AG09319 (cell line): ENCODE measurements around the gene SCLT1.

Experiments
- DNase-seq: peaks from one replicate; pipeline ENCODE4 v3.0.0-alpha.2; 2010; ENCODE audit warnings: low read depth; ENCODE audit errors: extremely low read depth
- CTCF ChIP-seq: IDR thresholded peaks from 2 replicates; pipeline ENCODE4 v1.5.1; 2011; ENCODE audit warnings: low read depth, mild to moderate bottlenecking, inconsistent platforms, low read length, moderate library complexity

Gene SCLT1

DNA sequence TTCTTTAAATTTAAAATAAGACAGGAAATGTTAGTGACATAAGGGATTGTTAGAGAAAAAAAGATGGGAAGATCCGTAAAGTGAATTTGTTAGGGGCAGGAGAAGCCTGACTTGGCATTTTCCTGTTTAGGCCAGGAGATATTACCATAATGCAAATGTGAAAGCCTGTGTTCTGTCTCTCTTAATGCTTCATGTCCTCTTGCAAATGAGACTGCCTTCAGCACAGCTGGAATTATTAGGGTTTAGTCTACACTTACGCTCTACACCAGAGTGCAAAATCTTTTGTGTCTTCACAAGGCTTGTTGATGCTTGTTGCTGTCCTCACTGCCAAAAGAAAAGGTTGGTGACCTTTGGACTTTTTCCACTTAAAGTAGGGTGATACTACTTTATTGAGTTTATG, 227.1 kb downstream of the SCLT1 start:
- DNase-seq: no peak
- no peak for TF ChIP-seq CTCF

DNA sequence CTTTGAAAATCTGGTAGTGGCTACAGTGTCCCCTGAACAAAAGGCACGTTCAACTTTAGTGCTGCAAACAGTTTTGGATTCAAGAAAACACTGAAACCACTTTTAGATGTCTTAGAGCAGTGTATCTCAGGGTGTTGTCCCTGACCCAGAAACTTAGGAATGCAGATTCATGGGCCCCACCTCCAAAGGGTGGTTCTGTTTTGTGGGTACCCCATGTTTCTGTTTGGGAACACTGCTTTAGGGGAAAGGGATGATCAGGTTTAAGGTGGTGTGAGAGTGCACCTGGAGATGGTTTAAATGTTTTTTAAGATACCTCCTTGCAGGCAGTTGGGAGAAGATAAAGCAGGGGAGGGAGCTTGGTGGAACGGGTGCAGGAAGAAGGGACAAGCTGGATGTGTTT, 228.2 kb downstream of the SCLT1 start:
- no peak for DNase-seq
- no peak for TF ChIP-seq CTCF

DNA sequence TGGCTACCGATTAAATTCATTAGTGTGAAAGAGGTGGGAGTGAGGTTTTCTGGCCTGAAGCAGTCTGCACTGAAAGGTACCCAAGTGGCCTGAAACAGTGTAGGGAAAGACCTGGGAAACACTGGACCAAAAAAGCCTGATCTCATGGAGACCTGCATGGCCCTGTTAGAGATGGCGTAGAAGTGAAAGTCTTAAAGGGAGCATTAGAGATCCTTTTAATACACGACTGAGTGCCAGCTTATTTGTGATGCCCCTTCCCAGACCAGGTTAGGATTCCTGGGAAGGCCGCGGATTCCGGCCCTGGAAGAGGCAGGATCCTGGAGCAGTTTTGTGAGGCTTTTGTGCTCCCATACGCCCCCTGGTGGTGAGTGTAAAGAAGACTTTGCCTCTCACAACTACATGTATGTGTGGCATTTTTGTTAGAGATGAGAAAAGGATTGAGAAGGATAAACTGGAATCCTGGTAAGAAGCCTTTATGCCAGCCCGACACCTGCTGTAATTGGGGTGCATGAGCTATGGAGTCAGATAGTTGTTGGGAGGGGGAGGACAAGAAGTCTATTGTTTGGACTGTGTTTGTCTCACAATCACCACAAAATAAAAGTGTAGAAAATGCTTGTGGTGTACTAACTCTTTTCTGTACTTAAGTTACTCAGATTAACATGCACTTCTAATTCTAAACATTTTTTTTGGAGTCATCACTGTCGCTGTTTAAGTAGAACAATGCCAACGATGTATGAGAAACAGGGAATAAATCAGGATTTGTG, 229.8 kb downstream of the SCLT1 start:
- DNase-seq: peak; percentile 52
- peak; percentile 83 for TF ChIP-seq CTCF

DNA sequence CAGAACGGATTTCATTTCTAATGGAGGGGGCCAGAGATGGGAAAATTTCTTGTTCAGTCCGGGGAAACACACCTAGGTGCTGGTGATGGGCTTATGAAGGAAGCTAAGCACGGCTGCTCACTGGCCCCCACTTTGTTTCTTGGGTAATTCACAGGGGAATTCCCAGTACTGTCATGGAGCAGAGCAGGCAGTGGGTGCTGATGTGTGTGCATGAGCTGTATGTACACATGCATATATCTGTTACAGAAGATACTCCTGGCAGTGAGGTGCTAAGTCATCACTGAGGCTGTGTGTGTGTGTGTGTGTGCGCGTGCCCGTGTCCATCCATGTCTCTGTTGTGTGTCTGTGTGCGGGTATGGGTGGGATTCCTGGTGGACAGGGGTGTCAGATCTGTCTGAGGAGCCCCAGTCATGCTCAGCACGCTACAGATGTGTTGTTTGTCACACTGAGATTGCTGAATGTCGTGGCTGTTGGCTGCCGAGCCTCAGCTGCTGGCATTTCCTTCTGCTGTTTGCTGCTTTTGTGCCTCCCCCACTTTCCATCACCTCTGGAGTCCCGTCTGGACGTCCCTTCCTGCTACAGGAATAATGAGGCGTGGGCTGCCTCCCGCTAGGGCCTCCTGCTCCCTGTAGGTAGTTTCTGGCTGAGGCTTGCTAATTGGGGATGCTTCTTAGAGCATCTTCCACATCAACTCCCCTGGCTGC, 230.6 kb downstream of the SCLT1 start:
- no peak for TF ChIP-seq CTCF
- no peak for DNase-seq

GRCh38 chr4:128861856-128862518, 231.4 kb downstream of the SCLT1 start:
- DNase-seq: no peak

DNA sequence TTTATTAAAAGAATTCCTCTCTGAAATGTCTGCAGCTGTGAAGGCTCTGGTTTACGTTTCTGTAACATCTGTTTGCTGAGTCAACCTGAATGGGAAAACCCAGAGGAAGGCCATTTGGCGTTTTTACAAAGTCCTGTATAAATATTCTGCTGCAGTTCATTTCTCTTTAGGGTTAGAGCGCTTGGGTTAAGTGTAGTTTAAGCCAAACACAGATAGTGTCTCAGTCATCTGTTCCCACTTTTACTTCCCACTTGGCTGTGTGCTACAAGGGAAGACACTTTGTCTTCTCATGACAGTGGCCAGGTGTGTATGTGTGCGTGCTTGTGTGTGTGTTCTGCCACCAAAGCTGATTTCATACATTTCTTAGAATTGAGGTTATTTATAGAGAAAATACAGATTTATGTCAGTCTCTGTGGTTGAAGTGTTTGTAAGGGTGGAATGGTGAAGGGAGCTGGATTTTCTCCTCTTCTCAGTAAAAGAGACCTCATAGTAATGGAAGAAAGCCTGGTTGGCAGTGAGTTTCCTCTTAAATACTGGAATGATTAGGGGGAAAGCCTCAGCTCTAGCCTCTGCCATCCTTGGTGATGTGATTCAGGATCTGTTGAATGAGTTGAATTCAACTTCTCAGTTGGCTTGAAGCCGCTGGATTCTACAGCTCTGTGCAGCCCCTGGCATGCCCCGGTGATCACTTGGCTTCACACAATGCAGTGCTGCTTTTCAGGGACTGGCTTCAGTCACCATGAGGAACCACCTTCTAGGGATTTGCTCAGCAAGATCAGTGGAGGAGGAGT, 233.3 kb downstream of the SCLT1 start:
- no peak for TF ChIP-seq CTCF
- peak; percentile 49 for DNase-seq

More at GRCh38 chr4:128861856-128862518, 231.4 kb downstream of the SCLT1 start:
- TF ChIP-seq CTCF: no peak
